ENCODE measurements around the gene GBF1.

Gene GBF1

DNA sequence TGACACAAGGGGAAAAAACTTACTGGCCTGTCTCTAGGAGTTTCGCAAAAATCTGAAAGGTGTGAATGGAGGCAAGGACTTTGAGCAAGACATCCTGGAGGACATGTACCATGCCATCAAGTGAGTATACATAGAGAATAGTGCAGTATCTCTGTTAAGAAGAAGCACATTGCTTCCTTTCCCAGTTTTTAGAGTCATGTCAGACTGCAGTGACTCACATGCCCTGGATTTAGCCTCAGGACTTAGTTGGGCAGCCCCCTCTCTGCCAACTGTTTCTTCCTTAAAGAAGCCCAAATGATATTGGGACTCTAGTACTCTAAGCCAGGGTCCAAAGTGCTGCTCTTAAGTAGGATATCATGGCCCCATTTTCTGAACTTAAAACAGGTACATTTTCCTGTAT is 122.1 kb downstream of the GBF1 start:
- no peak for DNase-seq

DNA sequence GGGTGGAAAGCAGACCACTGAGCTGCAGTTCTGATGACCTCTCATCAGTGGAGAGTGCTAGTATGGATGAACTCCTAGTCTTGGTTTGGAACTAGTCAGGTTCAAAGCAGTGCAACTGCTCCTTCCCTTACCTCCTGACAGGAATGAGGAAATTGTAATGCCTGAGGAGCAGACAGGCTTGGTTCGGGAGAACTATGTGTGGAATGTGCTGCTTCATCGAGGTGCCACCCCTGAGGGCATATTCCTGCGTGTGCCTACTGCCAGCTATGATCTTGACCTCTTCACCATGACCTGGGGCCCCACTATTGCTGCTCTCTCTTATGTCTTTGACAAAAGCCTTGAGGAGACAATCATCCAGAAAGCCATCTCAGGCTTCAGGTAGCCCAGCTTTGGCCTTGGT is 122.7 kb downstream of the GBF1 start:
- DNase-seq: no peak

DNA sequence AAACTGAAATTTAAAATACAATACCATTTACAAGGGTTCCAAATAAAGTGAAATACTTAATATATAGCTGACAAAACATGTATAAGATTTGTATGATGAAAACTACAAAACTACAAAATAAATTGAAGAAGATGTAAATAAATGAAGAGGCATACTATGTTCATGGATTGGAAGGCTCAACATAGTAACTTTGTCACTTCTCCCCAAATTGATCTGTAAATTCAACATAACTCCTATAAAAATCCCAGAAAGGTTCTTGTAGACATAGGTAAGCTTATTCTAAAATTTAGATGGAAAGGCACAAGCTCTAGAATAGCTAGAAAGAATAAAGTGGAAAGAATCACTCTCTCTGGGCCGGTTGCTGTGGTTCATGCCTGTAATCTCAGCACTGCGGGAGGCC is 126.0 kb downstream of the GBF1 start:
- no peak for DNase-seq

DNA sequence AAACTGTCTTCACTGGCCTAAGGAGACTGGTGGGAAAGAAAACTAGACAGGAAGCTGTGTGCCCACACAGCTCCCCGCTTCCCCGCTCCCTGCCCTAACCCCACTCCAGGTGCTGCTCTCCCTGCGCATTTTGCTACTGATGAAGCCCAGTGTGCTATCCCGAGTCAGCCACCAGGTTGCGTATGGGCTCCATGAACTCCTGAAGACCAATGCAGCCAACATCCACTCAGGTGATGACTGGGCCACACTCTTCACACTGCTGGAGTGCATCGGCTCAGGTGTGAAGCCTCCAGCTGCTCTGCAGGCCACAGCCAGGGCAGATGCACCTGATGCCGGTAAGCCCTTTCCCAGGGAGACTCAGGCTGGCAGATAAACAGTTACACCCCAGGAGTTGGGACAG is 129.9 kb downstream of the GBF1 start:
- peak in 1 of 2 donors; percentile 13 for DNase-seq

DNA sequence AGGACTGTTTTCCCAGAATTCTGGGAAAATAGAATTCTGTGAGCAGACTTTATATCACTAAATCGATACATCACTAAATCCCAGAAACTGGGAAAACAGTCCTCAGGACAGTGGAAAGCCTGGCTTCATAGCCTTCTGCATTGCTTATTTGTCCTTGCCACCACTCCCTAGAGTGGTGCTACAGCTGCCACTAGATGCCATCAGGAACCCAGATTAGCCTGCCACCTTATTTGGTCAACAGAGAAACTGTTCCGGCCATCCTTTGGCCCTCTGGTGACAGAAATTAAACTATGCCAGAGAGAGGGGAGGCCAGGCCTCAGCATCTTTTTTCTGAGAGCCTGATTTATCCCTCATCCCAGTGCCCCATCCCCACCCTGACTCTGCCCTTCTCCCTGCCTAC is 130.5 kb downstream of the GBF1 start:
- no peak for DNase-seq

DNA sequence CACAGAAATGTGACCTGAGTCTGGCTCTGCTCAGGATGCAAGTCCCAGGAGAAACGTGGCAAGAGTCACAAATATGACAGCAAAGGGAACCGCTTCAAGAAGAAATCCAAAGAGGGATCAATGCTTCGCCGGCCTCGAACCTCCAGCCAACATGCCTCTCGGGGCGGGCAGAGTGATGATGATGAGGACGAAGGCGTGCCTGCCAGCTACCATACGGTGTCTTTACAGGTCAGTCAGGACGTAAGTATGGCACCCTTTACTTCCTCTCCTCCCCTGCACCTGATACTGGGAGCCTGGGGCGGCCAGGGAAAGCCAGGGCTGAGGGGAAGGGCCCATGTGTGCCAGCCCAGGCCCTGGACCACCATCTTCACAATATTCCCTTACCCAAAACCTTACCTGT is 131.6 kb downstream of the GBF1 start:
- DNase-seq: no peak

DNA sequence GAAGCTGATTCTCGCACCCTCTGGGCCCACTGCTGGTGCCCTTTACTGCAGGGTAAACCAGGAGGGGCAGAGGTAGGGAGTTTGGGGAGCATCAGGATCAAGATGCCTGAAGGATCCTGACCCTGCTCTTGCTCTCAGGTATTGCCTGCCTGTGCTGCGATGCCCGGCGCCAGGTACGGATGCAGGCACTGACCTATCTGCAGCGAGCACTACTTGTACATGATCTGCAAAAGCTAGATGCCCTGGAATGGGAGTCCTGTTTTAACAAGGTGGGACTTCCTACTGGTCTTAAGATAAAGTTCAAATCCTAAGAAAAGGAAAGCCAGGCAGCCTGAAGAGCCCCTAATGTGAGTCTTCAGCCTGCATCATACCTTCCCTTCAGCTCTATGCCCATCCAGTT is 134.1 kb downstream of the GBF1 start:
- no peak for DNase-seq

DNA sequence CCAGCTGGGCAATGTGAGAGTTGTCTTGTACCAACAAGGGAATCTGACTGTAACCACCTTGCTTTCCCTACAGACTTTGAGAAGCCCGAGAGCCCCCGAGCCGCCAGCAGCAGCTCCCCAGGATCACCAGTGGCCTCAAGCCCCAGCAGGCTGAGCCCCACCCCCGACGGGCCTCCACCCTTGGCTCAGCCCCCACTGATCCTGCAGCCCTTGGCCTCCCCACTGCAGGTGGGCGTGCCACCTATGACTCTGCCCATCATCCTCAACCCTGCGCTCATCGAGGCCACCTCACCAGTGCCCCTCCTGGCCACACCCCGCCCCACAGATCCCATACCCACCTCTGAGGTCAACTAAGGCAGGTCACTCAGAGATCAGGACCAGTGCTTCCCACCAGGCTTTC is 136.7 kb downstream of the GBF1 start:
- DNase-seq: no peak

DNA sequence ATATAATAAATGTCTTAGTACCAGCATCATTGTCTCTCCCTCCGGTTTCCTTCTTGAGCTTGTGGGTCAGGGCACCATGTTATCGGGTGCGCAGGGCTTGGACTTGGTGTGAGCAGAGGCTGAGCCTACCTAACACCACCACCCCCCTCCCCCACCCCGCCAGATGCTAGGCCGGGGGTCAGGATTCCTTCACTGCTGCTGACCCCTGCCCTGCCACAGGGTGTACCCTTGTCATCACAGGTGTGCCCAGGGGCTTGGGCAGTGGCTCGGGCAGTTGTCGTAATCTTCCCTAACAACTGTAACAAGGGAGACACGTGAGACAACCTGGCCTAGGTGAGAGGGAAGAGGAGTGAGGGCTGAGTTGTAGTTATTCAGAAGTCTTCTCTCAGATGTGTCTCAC is 137.5 kb downstream of the GBF1 start:
- no peak for DNase-seq

DNA sequence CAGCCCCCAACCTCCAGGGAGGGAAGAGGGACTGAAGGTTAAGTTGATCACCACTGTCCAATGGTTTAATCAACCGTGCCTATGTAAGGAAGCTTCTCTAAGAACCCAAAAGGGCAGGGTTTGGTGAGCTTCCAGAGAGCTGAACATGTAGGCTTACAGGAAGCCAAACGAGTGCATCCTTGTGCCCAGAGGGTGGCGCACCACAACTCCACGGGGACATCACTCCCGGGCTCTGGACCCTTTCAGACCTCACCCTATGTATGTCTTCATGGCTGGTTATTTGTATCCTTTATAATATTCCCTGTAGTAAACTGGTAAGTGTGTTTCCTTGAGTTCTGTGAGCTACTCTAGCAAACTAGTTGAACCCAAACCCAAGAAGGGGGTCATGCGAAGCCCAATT is 138.7 kb downstream of the GBF1 start:
- DNase-seq: peak; percentile 21 to 26

DNA sequence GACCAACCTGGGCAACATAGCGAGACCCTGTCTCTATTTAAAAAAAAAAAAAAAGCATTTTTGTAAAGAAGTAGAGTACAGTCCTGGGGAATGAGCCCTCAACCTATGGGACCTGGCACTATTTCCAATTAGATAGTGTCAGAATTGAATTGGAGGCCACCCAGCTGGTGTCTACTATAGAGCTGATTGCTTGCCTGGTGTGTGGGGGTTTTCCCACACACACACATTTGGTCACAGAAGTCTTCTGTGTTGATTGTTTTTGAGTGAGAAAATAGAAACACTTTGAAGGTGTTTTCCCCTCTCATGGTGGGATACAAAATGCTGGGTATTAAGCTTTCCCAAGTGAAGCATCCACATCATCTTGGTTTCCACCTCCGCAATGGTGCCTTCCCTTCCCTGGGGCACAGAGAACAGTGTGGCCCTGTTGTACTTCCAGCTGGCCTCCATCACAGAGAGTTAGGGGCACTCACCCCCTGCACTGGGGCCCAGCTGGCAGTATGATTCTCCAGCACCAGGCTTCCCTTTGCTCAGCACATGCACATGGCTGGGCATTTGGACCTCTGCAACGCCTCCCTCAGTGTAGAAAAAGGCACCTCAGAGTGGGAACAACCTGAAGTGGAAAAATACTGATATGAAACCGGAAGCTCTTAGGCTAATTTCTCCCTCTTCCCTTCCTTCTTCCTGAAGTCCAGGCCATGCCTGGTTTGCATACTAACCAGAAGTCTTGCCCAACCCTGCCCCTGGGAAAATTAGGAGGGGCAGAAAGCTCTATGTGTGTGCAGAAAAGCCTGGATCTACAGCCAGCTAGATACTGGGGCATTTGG is 139.5 kb downstream of the GBF1 start:
- no peak for DNase-seq

DNA sequence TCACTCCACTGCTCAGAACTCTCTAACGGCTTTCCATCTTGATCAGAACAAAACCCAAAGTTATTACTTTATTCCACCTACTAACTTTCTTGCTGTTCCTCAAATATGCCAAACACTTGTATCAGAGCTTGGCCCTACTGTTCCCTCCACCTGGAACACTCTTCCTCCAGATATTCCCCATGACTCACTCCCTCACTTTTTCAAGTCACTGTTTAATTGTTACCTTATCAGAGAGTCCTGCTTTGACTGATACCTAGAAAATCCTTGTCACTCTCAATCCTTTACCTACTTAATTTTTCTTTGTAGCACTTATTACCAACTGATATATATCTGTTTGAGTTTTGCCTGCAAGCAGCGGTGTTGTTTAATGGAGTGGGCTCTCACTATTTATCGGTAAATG is 144.6 kb downstream of the GBF1 start:
- no peak for DNase-seq

DNA sequence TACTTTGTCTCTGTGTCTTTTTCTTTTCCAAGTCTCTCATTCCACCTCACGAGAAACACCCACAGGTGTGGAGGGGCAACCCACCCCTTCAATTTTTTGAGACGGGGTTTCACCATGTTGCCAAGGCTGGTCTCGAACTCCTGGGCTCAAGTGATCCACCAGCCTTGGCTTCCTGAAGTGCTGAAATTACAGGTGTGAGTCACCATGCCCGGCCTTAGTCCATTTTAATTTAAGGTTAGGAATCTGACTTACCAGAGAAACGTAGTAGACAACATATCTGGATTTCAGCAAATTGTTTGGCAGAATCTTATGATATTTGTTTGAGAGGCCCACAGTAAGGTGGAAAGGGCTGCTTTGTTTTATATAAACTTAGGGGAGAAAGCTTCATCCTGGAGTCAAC is 147.0 kb downstream of the GBF1 start:
- DNase-seq: no peak

DNA sequence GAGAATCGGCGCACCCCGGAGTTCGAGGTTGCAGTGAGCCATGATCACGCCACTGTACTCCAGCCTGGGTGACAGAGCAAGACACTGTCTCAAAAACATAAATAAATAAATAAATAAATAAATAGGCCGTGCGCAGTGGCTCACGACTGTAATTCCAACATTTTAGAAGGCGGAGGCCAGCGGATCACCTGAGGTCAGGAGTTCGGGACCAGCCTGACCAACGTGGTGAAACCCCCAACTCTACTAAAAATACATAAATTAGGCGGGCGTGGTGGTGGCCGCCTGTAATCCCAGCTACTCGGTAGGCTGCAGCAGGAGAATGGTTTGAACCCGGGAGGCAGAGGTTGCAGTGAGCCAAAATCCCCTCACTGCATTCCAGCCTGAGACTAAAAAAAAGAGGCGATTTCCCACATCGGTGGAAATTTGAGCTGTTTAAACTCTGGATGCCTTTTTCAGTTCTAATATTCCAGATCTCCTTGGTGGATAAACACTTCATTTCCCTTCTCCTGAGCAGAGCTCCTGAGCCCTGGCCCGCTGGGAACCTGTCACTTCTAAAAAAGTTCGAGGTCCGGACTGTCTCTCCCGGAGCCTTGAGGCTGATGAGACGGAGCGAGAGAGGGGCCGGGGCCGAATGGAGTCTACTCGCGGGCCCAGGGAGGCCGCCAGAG is 148.2 kb downstream of the GBF1 start:
- no peak for DNase-seq

DNA sequence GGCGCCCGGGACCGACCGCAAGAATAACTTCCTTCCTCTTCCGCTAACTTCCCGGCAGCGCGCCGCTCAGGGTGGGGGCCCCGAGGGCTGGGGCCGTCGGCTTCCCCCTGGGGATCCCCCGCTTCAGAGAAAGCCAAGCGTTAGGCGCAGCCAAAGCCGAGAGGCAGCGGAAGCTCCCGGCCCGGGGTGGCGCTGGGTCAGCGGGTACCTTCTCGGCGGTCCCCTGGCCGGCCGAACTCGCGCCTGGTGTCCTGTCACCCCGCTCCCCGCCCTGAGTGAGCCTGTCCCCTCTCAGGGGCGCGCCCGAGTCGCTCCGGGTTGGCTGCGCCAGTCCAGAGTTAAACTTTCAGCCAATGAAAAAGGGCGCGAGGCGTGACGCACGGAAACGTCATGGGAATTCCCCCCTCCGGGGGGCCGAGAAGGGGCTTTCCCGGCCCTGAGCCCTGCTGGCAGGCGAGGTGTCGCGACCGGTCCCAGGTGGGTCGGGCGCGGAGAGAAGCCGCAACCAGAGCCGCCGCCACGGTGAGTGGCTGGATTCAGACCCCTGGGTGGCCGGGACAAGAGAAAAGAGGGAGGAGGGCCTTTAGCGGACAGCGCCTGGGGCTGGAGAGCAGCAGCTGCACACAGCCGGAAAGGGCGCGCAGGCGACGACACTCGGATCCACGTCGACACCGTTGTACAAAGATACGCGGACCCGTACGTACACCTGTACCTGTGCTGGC is 148.9 kb downstream of the GBF1 start:
- peak; percentile 98 to 99 for DNase-seq

DNA sequence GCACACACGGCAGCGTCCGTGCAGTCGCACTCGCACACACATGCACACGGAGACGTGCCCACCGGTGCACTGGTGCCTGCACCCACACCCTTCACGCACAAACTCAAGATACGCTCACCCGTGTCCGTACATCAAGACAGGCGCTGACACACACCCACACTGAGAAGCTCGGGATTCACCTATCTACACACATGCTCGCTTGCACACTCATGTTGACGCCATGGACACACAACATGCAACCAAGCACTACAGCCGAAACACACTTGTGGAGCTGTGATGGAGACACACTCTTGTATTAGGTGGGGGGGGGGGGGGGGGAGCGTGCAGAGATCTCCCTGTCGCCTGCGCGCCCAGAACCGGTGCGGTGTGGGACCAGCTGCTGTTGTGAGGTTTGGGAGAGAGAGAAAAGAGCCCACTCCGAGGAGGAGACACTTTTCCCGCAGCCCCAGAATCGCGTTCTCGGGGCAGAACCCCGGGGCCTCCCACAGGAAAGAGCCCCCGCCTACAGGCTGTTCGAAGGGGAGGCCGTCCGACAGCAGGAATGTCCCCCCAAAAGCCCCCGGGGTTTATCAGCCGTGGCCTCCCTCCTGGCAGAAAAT is 149.6 kb downstream of the GBF1 start:
- DNase-seq: peak in 1 of 2 donors; percentile 69

DNA sequence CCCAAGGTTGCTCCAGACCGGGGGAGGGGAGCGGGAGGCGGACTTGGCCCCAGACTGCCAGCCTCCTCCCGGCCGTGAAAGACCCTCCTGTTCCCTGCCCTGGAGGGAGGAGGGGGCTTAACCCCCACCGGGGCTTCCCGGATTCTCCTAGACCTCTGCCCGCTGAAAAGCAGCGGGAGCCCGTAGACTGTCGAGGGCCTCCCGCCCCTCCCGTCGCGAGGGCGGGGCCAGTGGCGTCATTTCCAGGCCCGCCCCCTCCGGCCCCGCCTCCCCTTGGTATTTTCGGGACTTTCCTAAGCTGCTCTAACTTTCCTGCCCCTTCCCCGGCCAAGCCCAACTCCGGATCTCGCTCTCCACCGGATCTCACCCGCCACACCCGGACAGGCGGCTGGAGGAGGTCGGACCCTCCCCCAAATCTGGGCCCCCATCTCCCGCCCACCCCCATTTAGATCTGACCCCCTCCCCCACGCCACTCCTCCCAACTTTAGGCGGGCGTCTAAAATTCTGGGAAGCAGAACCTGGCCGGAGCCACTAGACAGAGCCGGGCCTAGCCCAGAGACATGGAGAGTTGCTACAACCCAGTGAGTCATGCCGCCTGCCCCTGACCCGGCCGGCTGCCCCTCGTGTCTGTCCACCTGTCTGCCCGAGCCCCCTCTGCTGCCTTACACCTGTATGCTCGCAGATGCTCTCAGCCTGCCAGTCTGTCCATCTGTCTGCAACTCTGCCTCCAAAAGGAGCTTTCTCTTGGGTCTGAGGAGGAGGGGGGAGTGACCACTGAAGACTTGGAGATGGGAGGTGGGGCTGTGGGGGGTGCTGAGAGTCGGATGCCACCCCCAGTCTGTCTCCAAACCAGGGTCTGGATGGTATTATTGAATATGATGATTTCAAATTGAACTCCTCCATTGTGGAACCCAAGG is 150.3 kb downstream of the GBF1 start, which contains the start of gene NFKB2:
Gene NFKB2 (plus strand): TSS at position 306 of the 917 bp plus-strand sequence. CDS start 255 bp downstream, at position 561.
- peak; percentile 94 to 95 for DNase-seq

DNA sequence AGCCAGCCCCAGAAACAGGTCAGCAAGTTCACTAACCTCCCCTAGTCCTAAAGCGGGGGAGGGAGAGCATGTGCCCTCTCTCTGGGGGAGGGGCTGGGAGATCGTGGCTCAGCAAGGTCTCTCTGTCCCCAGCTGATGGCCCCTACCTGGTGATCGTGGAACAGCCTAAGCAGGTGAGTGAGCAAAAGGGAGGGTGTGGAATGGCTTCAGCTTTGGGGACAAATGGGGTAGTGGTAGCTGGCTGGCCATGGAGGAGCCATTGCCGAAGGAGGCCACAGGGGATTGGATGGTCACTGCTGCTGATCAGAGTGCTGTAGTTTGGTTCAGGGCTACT is 151.0 kb downstream of the GBF1 start:
- DNase-seq: peak in 1 of 2 donors; percentile 31

DNA sequence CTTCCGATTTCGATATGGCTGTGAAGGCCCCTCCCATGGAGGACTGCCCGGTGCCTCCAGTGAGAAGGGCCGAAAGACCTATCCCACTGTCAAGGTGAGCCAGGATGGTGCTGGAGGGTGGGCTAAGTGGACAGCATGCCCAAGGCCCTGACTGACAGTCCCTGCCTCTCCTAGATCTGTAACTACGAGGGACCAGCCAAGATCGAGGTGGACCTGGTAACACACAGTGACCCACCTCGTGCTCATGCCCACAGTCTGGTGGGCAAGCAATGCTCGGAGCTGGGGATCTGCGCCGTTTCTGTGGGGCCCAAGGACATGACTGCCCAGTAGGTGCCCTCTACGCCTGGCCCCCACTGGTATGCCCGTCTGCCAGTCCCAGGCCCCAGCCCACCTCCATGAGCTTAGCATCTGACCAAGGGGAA is 151.4 kb downstream of the GBF1 start:
- no peak for DNase-seq

DNA sequence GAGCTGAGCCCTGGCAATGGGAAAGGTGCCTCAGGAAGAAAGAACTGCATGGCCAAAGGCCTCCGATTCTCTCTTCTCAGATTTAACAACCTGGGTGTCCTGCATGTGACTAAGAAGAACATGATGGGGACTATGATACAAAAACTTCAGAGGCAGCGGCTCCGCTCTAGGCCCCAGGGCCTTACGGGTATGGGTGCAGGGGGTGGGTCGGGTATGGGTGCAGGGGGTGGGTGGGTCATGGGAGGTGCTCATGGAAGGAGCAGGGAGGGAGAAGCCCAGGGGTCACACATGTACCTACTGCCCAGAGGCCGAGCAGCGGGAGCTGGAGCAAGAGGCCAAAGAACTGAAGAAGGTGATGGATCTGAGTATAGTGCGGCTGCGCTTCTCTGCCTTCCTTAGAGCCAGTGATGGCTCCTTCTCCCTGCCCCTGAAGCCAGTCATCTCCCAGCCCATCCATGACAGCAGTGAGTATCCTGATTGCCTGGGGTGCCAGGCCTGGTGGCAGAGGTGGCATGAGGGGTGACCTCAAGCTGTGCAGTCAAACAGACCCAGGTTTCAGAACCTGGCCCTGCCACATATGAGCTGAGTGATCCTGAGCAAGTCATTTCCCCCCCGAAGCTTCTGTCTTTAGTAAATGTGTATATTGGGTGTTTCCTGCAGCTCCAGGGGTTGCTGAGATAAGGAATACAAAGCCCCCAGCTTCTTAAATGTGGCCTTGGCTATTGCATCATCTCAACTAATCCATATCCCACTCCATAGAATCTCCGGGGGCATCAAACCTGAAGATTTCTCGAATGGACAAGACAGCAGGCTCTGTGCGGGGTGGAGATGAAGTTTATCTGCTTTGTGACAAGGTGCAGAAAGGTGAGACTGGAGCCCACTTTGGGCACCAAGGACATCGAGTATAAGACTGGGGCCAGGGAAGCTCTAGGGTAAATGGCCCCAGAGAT is 152.2 kb downstream of the GBF1 start:
- DNase-seq: peak in 1 of 2 donors; percentile 10
